ENCODE data around the gene FMNL3. TPM values are rescaled to one million over a fixed set of nuclear protein-coding genes. Genes with fewer than 3 reads are reported as not detected.

Gene FMNL3
- total RNA-seq, 2 experiments from 2014 or later: 37.4 to 38.2 TPM

DNA sequence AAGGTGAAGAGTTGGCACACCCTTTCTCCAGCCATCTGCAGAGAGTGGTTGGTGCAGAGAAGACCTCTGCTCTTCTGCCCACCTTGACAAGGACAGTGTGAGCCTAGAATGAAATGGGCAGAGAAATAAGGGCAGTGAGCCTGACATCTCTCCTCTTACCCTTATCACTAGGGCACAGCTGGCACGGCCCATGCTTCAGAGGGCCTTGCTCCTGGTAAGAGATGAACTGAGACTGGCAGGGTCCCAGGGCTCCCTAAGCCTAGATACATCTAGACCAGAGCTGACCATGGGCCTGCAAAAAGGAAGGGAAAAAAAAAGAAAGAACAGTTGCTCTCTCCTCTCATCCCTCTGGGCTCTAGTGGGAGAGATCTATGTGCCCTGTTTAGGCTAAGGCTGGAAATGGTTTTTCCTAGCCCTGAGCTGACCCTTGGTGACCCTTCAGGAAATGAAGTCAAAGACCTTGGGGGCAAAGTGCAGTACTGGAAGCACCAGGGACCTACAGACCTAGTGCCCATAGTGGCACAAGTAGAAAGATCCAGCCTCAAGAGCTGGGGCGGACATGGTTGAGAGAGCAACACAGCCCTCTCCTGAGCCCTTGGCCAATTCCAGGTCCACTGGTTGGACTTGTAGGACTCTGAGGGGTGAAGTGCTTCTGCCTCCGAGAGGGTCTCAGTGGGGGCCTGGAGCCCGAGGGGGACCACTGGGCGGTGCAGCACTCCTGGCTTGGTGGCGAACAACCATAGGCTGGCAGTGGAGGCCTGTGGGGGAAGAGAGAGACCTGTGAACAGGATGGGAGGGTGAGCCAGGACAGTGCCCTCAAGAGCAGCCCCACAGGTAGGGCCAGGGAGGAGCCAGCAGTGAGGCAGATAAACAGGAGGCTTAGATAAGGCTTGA lies 61.8 kb downstream of the FMNL3 start:
- no peak overlapping the region for H3K4me3 Mint-ChIP-seq
- ChIA-PET CTCF (interaction anchor here (0.6 to 6.2 kb wide), 14 partner anchors 8 to 285 kb away, joined by 3 to 44 read pairs (median 6); partner anchors contain the start of genes FMNL3 and TMBIM6), POLR2A (no interaction called here)
- H3K27ac Mint-ChIP-seq: peak overlapping the region; percentile 87
- H3K9me3 Mint-ChIP-seq: no peaks in the 10 kb centered on the region
- no peaks in the 10 kb centered on the region for H3K27me3 Mint-ChIP-seq
- DNase-seq: no peak
- H3K4me1 Mint-ChIP-seq: peaks cover 40% of the 10 kb centered on the region
- peaks cover 40% of the 10 kb centered on the region for H3K36me3 Mint-ChIP-seq (ENCODE audit: low read depth)

DNA sequence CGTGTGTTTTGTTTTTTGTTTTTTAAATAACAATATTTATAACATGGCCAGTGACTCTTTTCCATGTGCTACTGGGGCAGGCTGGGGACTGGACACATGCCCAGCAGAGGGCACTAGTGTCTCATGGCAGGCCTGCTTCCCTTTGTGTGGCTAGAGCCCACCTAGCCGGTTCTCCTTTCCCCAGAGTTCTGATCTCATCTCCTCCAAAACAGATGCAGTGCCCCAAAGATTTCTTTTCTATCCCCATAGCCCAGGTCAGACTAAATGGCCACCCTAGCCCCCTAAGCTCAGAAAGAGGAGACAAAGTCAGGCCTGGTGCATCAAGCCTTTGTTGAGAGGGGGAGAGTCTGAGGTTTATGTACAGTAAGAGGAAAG lies 62.6 kb downstream of the FMNL3 start:
- no peaks in the 10 kb centered on the region for H3K9me3 Mint-ChIP-seq
- peak; percentile 87 for DNase-seq
- CTCF ChIA-PET: interaction anchor here (0.7 to 6.2 kb wide), 12 partner anchors 8 to 182 kb away, joined by 3 to 44 read pairs (median 6); partner anchors contain the start of genes FMNL3 and TMBIM6
- H3K36me3 Mint-ChIP-seq (ENCODE audit: low read depth): peaks cover 34% of the 10 kb centered on the region
- POLR2A ChIA-PET: no interaction called here
- no peaks in the 10 kb centered on the region for H3K27me3 Mint-ChIP-seq
- no peak overlapping the region for H3K4me3 Mint-ChIP-seq
- peaks cover 40% of the 10 kb centered on the region for H3K4me1 Mint-ChIP-seq
- peak overlapping the region; percentile 87 for H3K27ac Mint-ChIP-seq

DNA sequence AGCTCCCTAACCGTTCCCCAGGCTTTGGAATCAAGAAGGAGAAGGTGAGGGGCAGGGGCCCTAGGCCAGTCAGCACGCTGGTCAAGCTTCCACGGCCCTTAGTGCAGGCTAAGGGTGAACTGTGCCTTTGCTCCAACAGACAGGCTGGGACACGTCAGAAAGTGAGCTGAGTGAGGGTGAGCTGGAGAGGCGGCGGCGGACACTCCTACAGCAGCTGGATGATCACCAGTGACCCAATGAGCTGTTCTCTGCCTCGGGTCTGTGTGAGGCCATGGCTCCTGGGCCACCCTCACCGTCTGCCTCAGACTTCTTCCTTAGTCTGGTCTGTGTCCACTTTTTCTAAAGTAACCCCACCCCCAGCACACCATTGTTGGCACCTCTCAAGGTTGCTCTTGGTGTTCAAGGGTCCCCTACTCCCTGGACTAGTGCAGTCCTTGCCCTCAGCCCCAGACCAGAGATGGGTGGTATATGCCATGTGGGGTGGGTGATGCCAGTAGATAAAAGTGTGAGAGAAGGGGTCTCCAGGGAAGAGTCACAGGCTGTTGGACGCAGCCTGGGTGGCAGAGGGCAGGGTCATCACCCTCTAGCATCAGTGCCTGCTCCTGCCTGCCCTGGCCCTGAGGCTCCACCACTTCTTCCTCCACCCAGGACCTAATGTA lies 63.1 kb downstream of the FMNL3 start:
- CTCF ChIA-PET: interaction anchor here (0.7 to 6.2 kb wide), 12 partner anchors 11 to 182 kb away, joined by 3 to 44 read pairs (median 6); partner anchors contain the start of genes FMNL3 and TMBIM6
- Mint-ChIP-seq H3K9me3 (no peaks in the 10 kb centered on the region), H3K36me3 (ENCODE audit: low read depth) (peaks cover 31% of the 10 kb centered on the region)

GRCh38 chr12:49643135-49643534 lies 64.1 kb downstream of the FMNL3 start:
- Mint-ChIP-seq H3K4me3 (no peak overlapping the region), H3K9me3 (no peaks in the 10 kb centered on the region), H3K36me3 (ENCODE audit: low read depth) (peaks cover 23% of the 10 kb centered on the region), H3K27ac (no peak overlapping the region), H3K27me3 (no peaks in the 10 kb centered on the region), H3K4me1 (peaks cover 28% of the 10 kb centered on the region)
- CTCF ChIA-PET: interaction anchor here (1.0 to 6.2 kb wide), 6 partner anchors 14 to 183 kb away, joined by 3 to 44 read pairs (median 11); partner anchors contain the start of genes FMNL3 and TMBIM6
- POLR2A ChIA-PET: no interaction called here
- DNase-seq: no peak

More for the DNA sequence above, 63.1 kb downstream of the FMNL3 start:
- Mint-ChIP-seq H3K27ac (peak overlapping the region; percentile 87), H3K4me3 (no peak overlapping the region), H3K27me3 (no peaks in the 10 kb centered on the region), H3K4me1 (peaks cover 38% of the 10 kb centered on the region)
- POLR2A ChIA-PET: no interaction called here
- DNase-seq: no peak

GRCh38 chr12:49642370-49642802 lies 64.8 kb downstream of the FMNL3 start:
- no peaks in the 10 kb centered on the region for H3K9me3 Mint-ChIP-seq
- H3K27ac Mint-ChIP-seq: no peak overlapping the region
- ChIA-PET CTCF (interaction anchor here (1.8 to 3.6 kb wide), 3 partner anchors 13 to 68 kb away, joined by 6 to 31 read pairs (median 8); partner anchors contain the start of gene PRPF40B), POLR2A (no interaction called here)
- H3K36me3 Mint-ChIP-seq (ENCODE audit: low read depth): peaks cover 20% of the 10 kb centered on the region
- peaks cover 25% of the 10 kb centered on the region for H3K4me1 Mint-ChIP-seq
- H3K27me3 Mint-ChIP-seq: no peaks in the 10 kb centered on the region
- H3K4me3 Mint-ChIP-seq: no peak overlapping the region
- DNase-seq: no peak

DNA sequence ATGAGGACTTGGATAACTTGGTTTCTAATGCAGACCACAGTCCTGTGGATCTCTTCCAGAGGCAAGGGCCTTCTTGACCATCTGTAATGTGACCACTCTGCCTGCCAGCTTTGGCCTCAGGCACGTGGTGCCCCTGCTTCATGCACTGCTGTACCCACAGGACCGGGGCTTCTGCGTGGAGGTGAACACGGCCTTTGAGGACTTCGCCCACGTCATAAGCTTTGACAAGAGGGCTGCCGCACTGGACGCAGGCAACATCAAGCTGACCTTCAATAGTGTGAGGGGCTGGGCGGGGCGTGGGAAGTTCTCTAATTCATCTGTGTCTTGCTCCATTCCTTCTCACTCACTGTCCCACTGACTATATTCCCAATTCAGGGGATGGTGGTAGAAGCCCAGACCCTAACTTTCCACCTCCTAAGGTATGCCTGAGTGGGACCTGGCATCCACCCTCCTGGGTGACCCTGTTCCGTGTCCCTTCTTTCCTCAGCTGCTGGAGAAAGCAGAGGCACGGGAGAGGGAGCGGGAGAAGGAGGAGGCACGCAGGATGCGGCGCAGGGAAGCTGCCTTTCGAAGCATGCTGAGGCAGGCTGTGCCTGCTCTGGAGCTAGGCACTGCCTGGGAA lies 65.3 kb downstream of the FMNL3 start:
- peaks cover 19% of the 10 kb centered on the region for H3K36me3 Mint-ChIP-seq (ENCODE audit: low read depth)
- DNase-seq: no peak
- no peaks in the 10 kb centered on the region for H3K27me3 Mint-ChIP-seq
- no peaks in the 10 kb centered on the region for H3K9me3 Mint-ChIP-seq
- peaks cover 26% of the 10 kb centered on the region for H3K4me1 Mint-ChIP-seq
- no peak overlapping the region for H3K4me3 Mint-ChIP-seq
- ChIA-PET POLR2A (no interaction called here), CTCF (interaction anchor here (1.0 to 2.8 kb wide), 5 partner anchors 12 to 67 kb away, joined by 3 to 9 read pairs (median 6); partner anchors contain the start of gene PRPF40B)
- no peak overlapping the region for H3K27ac Mint-ChIP-seq

GRCh38 chr12:49636979-49637755 lies 70.0 kb downstream of the FMNL3 start:
- ChIA-PET POLR2A (interaction anchor here (0.6 to 1.1 kb wide), 2 partner anchors 37 to 105 kb away, joined by 3 to 4 read pairs; no protein-coding TSS in a partner anchor), CTCF (interaction anchor here (0.6 to 4.3 kb wide), 23 partner anchors 8 to 240 kb away, joined by 3 to 22 read pairs (median 5); partner anchors contain the start of genes FMNL3, PRPF40B and TMBIM6)
- Mint-ChIP-seq H3K27ac (peak overlapping the region; percentile 58), H3K4me3 (no peak overlapping the region), H3K9me3 (no peaks in the 10 kb centered on the region), H3K27me3 (no peaks in the 10 kb centered on the region), H3K4me1 (peaks cover 12% of the 10 kb centered on the region), H3K36me3 (ENCODE audit: low read depth) (no peaks in the 10 kb centered on the region)
- peak; percentile 78 for DNase-seq

GRCh38 chr12:49636574-49636973 lies 70.6 kb downstream of the FMNL3 start:
- Mint-ChIP-seq H3K27me3 (no peaks in the 10 kb centered on the region), H3K9me3 (no peaks in the 10 kb centered on the region), H3K4me1 (peaks cover 12% of the 10 kb centered on the region), H3K27ac (no peak overlapping the region), H3K4me3 (no peak overlapping the region), H3K36me3 (ENCODE audit: low read depth) (no peaks in the 10 kb centered on the region)
- DNase-seq: no peak
- ChIA-PET POLR2A (interaction anchor here (1.1 kb wide), 1 partner anchor 105 kb away, joined by 4 read pairs; no protein-coding TSS in a partner anchor), CTCF (interaction anchor here (0.7 to 4.3 kb wide), 19 partner anchors 8 to 122 kb away, joined by 3 to 22 read pairs (median 5); partner anchors contain the start of genes FMNL3, PRPF40B and TMBIM6)

GRCh38 chr12:49635656-49636055 lies 71.5 kb downstream of the FMNL3 start:
- Mint-ChIP-seq H3K27ac (no peak overlapping the region), H3K4me3 (no peak overlapping the region), H3K4me1 (peaks cover 12% of the 10 kb centered on the region), H3K36me3 (ENCODE audit: low read depth) (no peaks in the 10 kb centered on the region), H3K9me3 (no peaks in the 10 kb centered on the region), H3K27me3 (no peaks in the 10 kb centered on the region)
- ChIA-PET POLR2A (no interaction called here), CTCF (interaction anchor here (0.6 to 4.3 kb wide), 11 partner anchors 7 to 275 kb away, joined by 3 to 22 read pairs (median 5); partner anchors contain the start of genes FMNL3, PRPF40B and TMBIM6)
- DNase-seq: no peak

GRCh38 chr12:49635036-49635435 lies 72.2 kb downstream of the FMNL3 start:
- no peak for DNase-seq
- Mint-ChIP-seq H3K36me3 (ENCODE audit: low read depth) (no peaks in the 10 kb centered on the region), H3K27ac (no peak overlapping the region), H3K27me3 (no peaks in the 10 kb centered on the region), H3K9me3 (no peaks in the 10 kb centered on the region), H3K4me1 (peaks cover 12% of the 10 kb centered on the region), H3K4me3 (no peak overlapping the region)
- CTCF ChIA-PET: interaction anchor here (0.7 to 3.9 kb wide), 7 partner anchors 12 to 106 kb away, joined by 3 to 20 read pairs (median 5); partner anchors contain the start of genes FMNL3, PRPF40B and TMBIM6
- POLR2A ChIA-PET: no interaction called here

DNA sequence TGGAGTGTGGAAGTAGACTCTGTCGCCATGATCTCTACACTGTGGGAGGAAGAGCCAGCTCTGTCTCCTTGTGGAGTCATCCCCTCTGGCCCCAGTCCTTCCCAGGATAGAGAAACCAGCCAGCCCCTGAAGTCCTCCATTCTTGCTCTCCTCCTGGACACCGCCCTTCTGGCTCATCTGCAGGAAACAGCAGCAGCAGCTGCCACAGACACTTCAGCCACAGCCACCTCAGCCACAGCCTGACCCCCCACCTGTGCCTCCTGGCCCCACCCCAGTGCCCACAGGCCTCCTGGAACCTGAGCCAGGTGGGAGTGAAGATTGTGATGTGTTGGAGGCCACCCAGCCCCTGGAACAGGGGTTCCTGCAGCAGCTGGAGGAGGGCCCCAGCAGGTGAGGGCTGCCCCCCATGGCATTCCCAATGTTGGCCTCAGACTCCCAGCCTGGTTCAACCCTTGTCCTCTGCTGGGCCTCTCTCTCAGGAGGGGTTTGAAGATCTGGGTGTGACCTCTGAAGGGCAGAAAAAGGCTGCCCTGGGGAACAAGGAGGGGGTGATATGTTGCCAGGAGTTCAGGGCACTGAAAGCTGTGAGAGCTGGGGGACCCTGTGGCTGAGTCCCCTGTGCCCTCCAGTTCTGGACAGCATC lies 73.4 kb downstream of the FMNL3 start:
- H3K9me3 Mint-ChIP-seq: no peaks in the 10 kb centered on the region
- H3K4me3 Mint-ChIP-seq: no peak overlapping the region
- DNase-seq: no peak
- H3K27me3 Mint-ChIP-seq: no peaks in the 10 kb centered on the region
- ChIA-PET POLR2A (no interaction called here), CTCF (interaction anchor here (1.4 to 2.4 kb wide), 5 partner anchors 10 to 123 kb away, joined by 3 to 8 read pairs (median 8); partner anchors contain the start of genes PRPF40B and TMBIM6)
- H3K27ac Mint-ChIP-seq: no peak overlapping the region
- peaks cover 12% of the 10 kb centered on the region for H3K4me1 Mint-ChIP-seq
- H3K36me3 Mint-ChIP-seq (ENCODE audit: low read depth): no peaks in the 10 kb centered on the region

All from activated CD4-positive, alpha-beta T cell treated with anti-CD3 and anti-CD28 coated beads, Interleukin-2, amount 10 ng/mL, durations not matched to agents 7 days and 5 days (primary cell).